HEK293T (cell line): ENCODE results near the gene RNH1.

Source experiments
- ARNT ChIP-seq: fragments of 450-650 bp; IDR thresholded peaks from 2 replicates; pipeline ENCODE4 v1.6.1; 2017; ENCODE audit warnings: mild to moderate bottlenecking
- CTBP1 ChIP-seq: fragments of 450-650 bp; IDR thresholded peaks from 2 replicates; pipeline ENCODE4 v1.6.1; 2016; ENCODE audit warnings: borderline replicate concordance
- ELF4 ChIP-seq: fragments of 450-650 bp; IDR thresholded peaks from 2 replicates; pipeline ENCODE4 v1.6.1; 2017; ENCODE audit warnings: antibody characterized with exemption
- FOXA1 ChIP-seq: fragments of 450-650 bp; IDR thresholded peaks from 2 replicates; pipeline ENCODE4 v1.6.1; 2016; ENCODE audit warnings: mild to moderate bottlenecking
- FOXK2 ChIP-seq: fragments of 450-650 bp; IDR thresholded peaks from 2 replicates; pipeline ENCODE4 v1.6.1; 2016; ENCODE audit warnings: mild to moderate bottlenecking
- FOXM1 ChIP-seq: fragments of 450-650 bp; IDR thresholded peaks from 2 replicates; pipeline ENCODE4 v1.6.1; 2017; ENCODE audit warnings: mild to moderate bottlenecking, borderline replicate concordance
- HDGF ChIP-seq: fragments of 450-650 bp; IDR thresholded peaks from 2 replicates; pipeline ENCODE4 v1.6.1; 2017; ENCODE audit warnings: antibody characterized with exemption, borderline replicate concordance
- L3MBTL2 ChIP-seq: fragments of 450-650 bp; conservative IDR thresholded peaks from 2 replicates; pipeline ENCODE4 v1.6.1; 2016; ENCODE audit warnings: mild to moderate bottlenecking
- LEF1 ChIP-seq: fragments of 450-650 bp; IDR thresholded peaks from 2 replicates; pipeline ENCODE4 v1.6.1; 2017; ENCODE audit warnings: mild to moderate bottlenecking, borderline replicate concordance
- NFRKB ChIP-seq: fragments of 450-650 bp; IDR thresholded peaks from 2 replicates; pipeline ENCODE4 v1.6.1; 2016; ENCODE audit warnings: mild to moderate bottlenecking, moderate library complexity
- SP1 ChIP-seq: fragments of 450-650 bp; IDR thresholded peaks from 2 replicates; pipeline ENCODE4 v1.6.1; 2017
- SUZ12 ChIP-seq: fragments of 450-650 bp; IDR thresholded peaks from 2 replicates; pipeline ENCODE4 v1.6.1; 2016; ENCODE audit warnings: mild to moderate bottlenecking
- TF ChIP-seq, protein P1 (sequence below): fragments of 450-650 bp; IDR thresholded peaks from 2 replicates; pipeline ENCODE4 v1.6.1; 2016

GRCh38 chr11:491358-491757, 15.7 kb downstream of the RNH1 start:
- TF ChIP-seq LEF1 (no peak), SUZ12 (no peak), ELF4 (no peak), FOXM1 (no peak), FOXA1 (no peak), CTBP1 (no peak), HDGF (no peak), FOXK2 (no peak), SP1 (no peak), NFRKB (no peak), L3MBTL2 (no peak), ARNT (no peak)
- TF ChIP-seq, protein P1, sequence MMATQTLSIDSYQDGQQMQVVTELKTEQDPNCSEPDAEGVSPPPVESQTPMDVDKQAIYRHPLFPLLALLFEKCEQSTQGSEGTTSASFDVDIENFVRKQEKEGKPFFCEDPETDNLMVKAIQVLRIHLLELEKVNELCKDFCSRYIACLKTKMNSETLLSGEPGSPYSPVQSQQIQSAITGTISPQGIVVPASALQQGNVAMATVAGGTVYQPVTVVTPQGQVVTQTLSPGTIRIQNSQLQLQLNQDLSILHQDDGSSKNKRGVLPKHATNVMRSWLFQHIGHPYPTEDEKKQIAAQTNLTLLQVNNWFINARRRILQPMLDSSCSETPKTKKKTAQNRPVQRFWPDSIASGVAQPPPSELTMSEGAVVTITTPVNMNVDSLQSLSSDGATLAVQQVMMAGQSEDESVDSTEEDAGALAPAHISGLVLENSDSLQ = no peak
